Nephron progenitor cell (in vitro differentiated cells): ENCODE data around the gene SERTAD1.
A peak's percentile ranks its signal among the peaks of the same experiment; 100 is the strongest.

ENCODE experiments used
- DNase-seq: peaks from one replicate; pipeline ENCODE4 v3.0.0; 2021
- H3K27ac Mint-ChIP-seq: 2 replicates; pipeline ENCODE4 v1.8.0; 2021; ENCODE audit warnings: mild to moderate bottlenecking, moderate library complexity, mixed read lengths
- H3K27me3 Mint-ChIP-seq: 2 replicates; pipeline ENCODE4 v1.8.0; 2021; ENCODE audit warnings: mild to moderate bottlenecking, low read depth, mixed read lengths; ENCODE audit not compliant: poor library complexity
- H3K36me3 Mint-ChIP-seq: 2 replicates; pipeline ENCODE4 v1.8.0; 2021; ENCODE audit warnings: low read depth, mixed read lengths
- H3K4me1 Mint-ChIP-seq: 2 replicates; pipeline ENCODE4 v1.8.0; 2021; ENCODE audit warnings: mixed read lengths
- H3K4me3 Mint-ChIP-seq: 2 replicates; pipeline ENCODE4 v1.8.0; 2021; ENCODE audit warnings: mild to moderate bottlenecking, moderate library complexity, mixed read lengths
- H3K9me3 Mint-ChIP-seq: 2 replicates; pipeline ENCODE4 v1.8.0; 2021; ENCODE audit warnings: mild to moderate bottlenecking, moderate library complexity, mixed read lengths
- CTCF ChIP-seq: fragments of 200-600 bp; sonication (generic); IDR thresholded peaks from 2 replicates; pipeline ENCODE4 v1.5.0; 2021; ENCODE audit warnings: antibody characterized with exemption

The SERTAD1 gene

GRCh38 chr19:40423938-40424337 is 1.9 kb downstream of the SERTAD1 start:
- no peak for DNase-seq
- TF ChIP-seq CTCF: no peak
- Mint-ChIP-seq H3K27ac (no peak overlapping the region), H3K4me3 (no peak overlapping the region), H3K9me3 (no peaks in the 10 kb centered on the region), H3K36me3 (peaks cover 4% of the 10 kb centered on the region), H3K4me1 (peaks cover 35% of the 10 kb centered on the region), H3K27me3 (peaks cover 9% of the 10 kb centered on the region)

- no peak overlapping the region for H3K27ac Mint-ChIP-seq
- no peak for TF ChIP-seq CTCF
- H3K4me1 Mint-ChIP-seq: peaks cover 42% of the 10 kb centered on the region
- no peaks in the 10 kb centered on the region for H3K9me3 Mint-ChIP-seq
- no peak overlapping the region for H3K4me3 Mint-ChIP-seq
- peaks cover 4% of the 10 kb centered on the region for H3K36me3 Mint-ChIP-seq
- DNase-seq: no peak
- peaks cover 10% of the 10 kb centered on the region for H3K27me3 Mint-ChIP-seq
Measured at GRCh38 chr19:40422748-40423566, 2.8 kb downstream of the SERTAD1 start.

- H3K9me3 Mint-ChIP-seq: no peaks in the 10 kb centered on the region
Measured at GRCh38 chr19:40421993-40422747, 3.6 kb downstream of the SERTAD1 start.

GRCh38 chr19:40420766-40421765 is 4.7 kb downstream of the SERTAD1 start:
- H3K27ac Mint-ChIP-seq: peak overlapping the region; percentile 90
- peak; percentile 93 for TF ChIP-seq CTCF
- H3K36me3 Mint-ChIP-seq: peaks cover 4% of the 10 kb centered on the region
- H3K4me1 Mint-ChIP-seq: peaks cover 54% of the 10 kb centered on the region
- peak overlapping the region; percentile 79 for H3K4me3 Mint-ChIP-seq
- H3K9me3 Mint-ChIP-seq: no peaks in the 10 kb centered on the region
- DNase-seq: peak; percentile 90
- peaks cover 7% of the 10 kb centered on the region for H3K27me3 Mint-ChIP-seq

More at GRCh38 chr19:40421993-40422747, 3.6 kb downstream of the SERTAD1 start:
- H3K4me1 Mint-ChIP-seq: peaks cover 50% of the 10 kb centered on the region
- peak overlapping the region; percentile 90 for H3K27ac Mint-ChIP-seq
- TF ChIP-seq CTCF: no peak
- peaks cover 7% of the 10 kb centered on the region for H3K27me3 Mint-ChIP-seq
- peak overlapping the region; percentile 79 for H3K4me3 Mint-ChIP-seq
- no peak for DNase-seq
- H3K36me3 Mint-ChIP-seq: peaks cover 4% of the 10 kb centered on the region

GRCh38 chr19:40420451-40420765 is 5.4 kb downstream of the SERTAD1 start:
- peaks cover 58% of the 10 kb centered on the region for H3K4me1 Mint-ChIP-seq
- peak overlapping the region; percentile 64 for H3K27ac Mint-ChIP-seq
- peak overlapping the region; percentile 79 for H3K4me3 Mint-ChIP-seq
- TF ChIP-seq CTCF: no peak
- peaks cover 3% of the 10 kb centered on the region for H3K27me3 Mint-ChIP-seq
- H3K36me3 Mint-ChIP-seq: peaks cover 4% of the 10 kb centered on the region
- H3K9me3 Mint-ChIP-seq: no peaks in the 10 kb centered on the region
- DNase-seq: no peak
